Effector memory CD4-positive, alpha-beta T cell (primary cell): ENCODE results near the gene KATNB1.

Source experiments
- DNase-seq, 3 donors: peaks; one replicate each; pipeline ENCODE4 v3.0.0-alpha.2; 2020
- H3K27ac ChIP-seq: 2 replicates; pipeline ENCODE4 v1.7.0; 2013; ENCODE audit warnings: mild to moderate bottlenecking, low read length, moderate library complexity; ENCODE audit not compliant: insufficient read depth, poor library complexity, severe bottlenecking
- H3K27me3 ChIP-seq: replicated peaks from 2 replicates; pipeline ENCODE4 v1.7.0; 2013; ENCODE audit warnings: mild to moderate bottlenecking, low read length; ENCODE audit not compliant: insufficient read depth, control insufficient read depth, poor library complexity, severe bottlenecking
- H3K36me3 ChIP-seq: 2 replicates; pipeline ENCODE4 v1.7.0; 2013; ENCODE audit warnings: mild to moderate bottlenecking, low read length, moderate library complexity; ENCODE audit not compliant: control insufficient read depth, insufficient read depth
- H3K4me1 ChIP-seq: 2 replicates; pipeline ENCODE4 v1.7.0; 2013; ENCODE audit warnings: low read length, mild to moderate bottlenecking; ENCODE audit not compliant: control insufficient read depth, insufficient read depth, poor library complexity, severe bottlenecking
- H3K4me3 ChIP-seq: 2 replicates; pipeline ENCODE4 v1.7.0; 2013; ENCODE audit warnings: low read length, low read depth, mild to moderate bottlenecking; ENCODE audit not compliant: insufficient read depth, poor library complexity, severe bottlenecking
- H3K9me3 ChIP-seq: 2 replicates; pipeline ENCODE4 v1.7.0; 2013; ENCODE audit warnings: mild to moderate bottlenecking, low read length, moderate library complexity; ENCODE audit not compliant: control insufficient read depth

KATNB1 gene

DNA sequence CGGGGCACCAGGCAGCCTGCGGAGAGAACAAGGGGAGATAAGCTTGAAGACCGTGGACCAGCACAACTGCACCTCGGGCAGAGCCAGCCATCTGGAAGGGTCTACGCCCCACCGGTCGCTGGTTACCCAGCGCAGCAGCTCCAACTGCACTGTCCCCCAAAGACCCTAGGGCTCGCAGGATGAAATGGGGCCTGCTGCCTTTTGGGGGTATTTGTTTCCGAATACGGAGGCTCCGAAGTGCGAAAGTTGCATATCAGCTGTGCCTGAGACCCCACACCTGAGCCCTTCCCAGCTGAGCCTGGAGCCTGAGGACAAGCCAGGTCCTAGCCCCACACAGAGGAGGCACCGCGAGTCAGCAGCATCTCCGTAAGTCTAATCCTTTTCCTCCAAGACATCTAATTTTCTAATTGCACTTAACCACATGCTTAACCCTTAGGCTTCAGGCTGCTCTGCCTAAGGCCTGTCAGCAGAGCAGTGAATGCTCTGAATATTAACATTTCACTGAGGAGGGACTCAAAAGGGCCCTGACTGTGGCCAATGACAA, 62.8 kb downstream of the KATNB1 start:
- H3K4me3 ChIP-seq: no peak overlapping the region
- H3K4me1 ChIP-seq: peaks cover 8% of the 10 kb centered on the region
- H3K27me3 ChIP-seq: no peaks in the 10 kb centered on the region
- no peaks in the 10 kb centered on the region for H3K9me3 ChIP-seq
- no peak overlapping the region for H3K27ac ChIP-seq
- no peaks in the 10 kb centered on the region for H3K36me3 ChIP-seq
- DNase-seq: no peak

GRCh38 chr16:57798953-57799599, 63.5 kb downstream of the KATNB1 start:
- Histone ChIP-seq H3K36me3 (no peaks in the 10 kb centered on the region), H3K27ac (no peak overlapping the region), H3K9me3 (no peaks in the 10 kb centered on the region), H3K4me3 (no peak overlapping the region), H3K4me1 (peaks cover 8% of the 10 kb centered on the region), H3K27me3 (no peaks in the 10 kb centered on the region)
- no peak for DNase-seq

GRCh38 chr16:57799600-57800199, 64.1 kb downstream of the KATNB1 start:
- no peak overlapping the region for H3K4me3 ChIP-seq
- no peak for DNase-seq
- H3K4me1 ChIP-seq: peaks cover 8% of the 10 kb centered on the region
- no peaks in the 10 kb centered on the region for H3K9me3 ChIP-seq
- H3K27ac ChIP-seq: no peak overlapping the region
- no peaks in the 10 kb centered on the region for H3K36me3 ChIP-seq
- no peaks in the 10 kb centered on the region for H3K27me3 ChIP-seq

- Histone ChIP-seq H3K36me3 (no peaks in the 10 kb centered on the region), H3K27me3 (no peaks in the 10 kb centered on the region), H3K4me3 (no peak overlapping the region), H3K9me3 (no peaks in the 10 kb centered on the region), H3K4me1 (peaks cover 8% of the 10 kb centered on the region), H3K27ac (no peak overlapping the region)
- no peak for DNase-seq
Observed at GRCh38 chr16:57800200-57801097, 64.9 kb downstream of the KATNB1 start.

DNA sequence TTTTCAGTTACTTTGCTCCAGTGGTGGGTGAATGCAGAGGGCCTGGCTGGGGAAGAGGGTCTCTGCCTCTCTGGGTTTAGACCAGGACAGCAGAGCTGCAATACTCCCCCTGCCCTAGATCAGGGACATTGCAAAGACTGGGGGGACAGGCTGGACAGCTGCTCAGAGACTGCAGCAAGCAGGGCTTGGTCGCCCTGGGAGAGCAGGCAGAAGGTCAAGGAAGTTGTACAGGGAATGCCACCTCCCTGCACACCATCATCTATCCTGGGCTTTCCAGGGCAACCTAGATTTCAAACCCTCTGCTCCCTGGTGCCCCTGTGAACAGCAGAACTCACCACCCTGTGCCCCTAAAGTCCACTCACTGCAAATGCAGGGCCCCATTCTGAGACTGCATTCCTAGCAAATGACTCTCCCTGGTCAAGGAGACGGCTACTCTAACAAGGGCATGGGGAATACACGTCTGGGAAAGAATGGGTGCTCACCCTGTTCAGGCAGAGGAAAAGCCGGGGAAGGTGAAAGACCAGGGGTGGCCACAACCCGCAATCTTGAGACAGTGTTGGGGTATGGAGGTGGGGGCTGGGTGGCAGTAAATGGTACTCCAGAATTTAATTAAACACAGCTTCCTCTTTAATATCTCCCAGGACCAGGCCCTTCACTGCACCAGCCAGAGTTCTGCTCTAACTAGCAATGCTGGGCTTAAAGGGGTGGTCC, 65.7 kb downstream of the KATNB1 start:
- no peaks in the 10 kb centered on the region for H3K9me3 ChIP-seq
- no peaks in the 10 kb centered on the region for H3K36me3 ChIP-seq
- no peaks in the 10 kb centered on the region for H3K27me3 ChIP-seq
- no peak for DNase-seq
- H3K4me1 ChIP-seq: peaks cover 8% of the 10 kb centered on the region
- H3K4me3 ChIP-seq: no peak overlapping the region
- H3K27ac ChIP-seq: no peak overlapping the region

GRCh38 chr16:57801809-57802340, 66.3 kb downstream of the KATNB1 start:
- Histone ChIP-seq H3K4me3 (no peak overlapping the region), H3K4me1 (peaks cover 8% of the 10 kb centered on the region), H3K9me3 (no peaks in the 10 kb centered on the region), H3K27ac (no peak overlapping the region), H3K36me3 (no peaks in the 10 kb centered on the region), H3K27me3 (no peaks in the 10 kb centered on the region)
- DNase-seq: no peak

GRCh38 chr16:57802341-57803133, 67.0 kb downstream of the KATNB1 start, which contains the start of gene KIFC3:
Gene KIFC3, minus strand, starts transcription at chr16:57802491. Its CDS starts 4,248 bp downstream, at chr16:57798243.
- H3K4me1 ChIP-seq: peaks cover 8% of the 10 kb centered on the region
- no peaks in the 10 kb centered on the region for H3K9me3 ChIP-seq
- no peaks in the 10 kb centered on the region for H3K27me3 ChIP-seq
- H3K4me3 ChIP-seq: peak within 1 kb of the TSS; percentile 29
- no peaks in the 10 kb centered on the region for H3K36me3 ChIP-seq
- H3K27ac ChIP-seq: no peak within 1 kb of the TSS
- peak; percentile 45 to 70 (median 53) for DNase-seq

DNA sequence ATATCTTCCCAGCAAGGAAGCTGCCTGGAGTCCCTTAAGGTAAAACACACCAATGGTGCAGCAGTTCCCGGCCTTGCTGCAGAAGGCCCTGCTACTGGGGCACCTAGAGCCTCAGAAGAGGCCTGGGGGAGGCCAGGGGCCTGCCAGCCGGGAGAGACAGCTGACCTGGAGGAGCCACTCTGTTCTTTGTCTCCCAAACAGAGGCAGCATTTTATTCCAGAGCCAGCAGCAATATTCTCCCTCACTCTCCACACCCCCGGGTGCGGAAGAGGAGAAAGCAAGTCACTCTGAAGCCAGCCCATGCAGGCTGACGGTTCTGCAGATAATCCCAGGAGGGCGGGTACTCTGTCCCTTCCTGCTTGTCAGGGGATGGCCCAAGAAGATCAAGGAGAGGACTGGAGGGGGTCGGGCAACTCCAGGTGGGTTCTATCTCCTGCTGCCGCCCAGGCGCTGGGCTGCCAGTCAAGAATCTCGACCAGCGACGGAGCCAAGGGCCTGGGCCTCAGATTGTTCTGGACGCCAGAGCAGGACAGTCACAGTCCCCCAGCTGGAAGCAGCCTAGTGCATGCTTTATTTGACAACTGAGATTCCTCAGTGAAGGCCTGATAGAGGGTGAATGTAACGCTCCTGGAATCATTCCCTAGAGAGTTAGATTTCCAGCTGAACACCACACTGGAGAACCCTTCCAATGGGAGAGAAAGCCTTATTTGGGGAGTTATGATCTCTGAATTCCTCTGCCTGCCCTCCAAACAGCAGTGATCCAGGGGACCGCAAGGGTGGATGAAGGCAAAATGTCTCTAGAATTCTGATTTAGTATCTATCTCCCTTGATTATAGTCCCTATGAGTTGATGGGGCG, 67.8 kb downstream of the KATNB1 start:
- Histone ChIP-seq H3K4me3 (no peak overlapping the region), H3K4me1 (peaks cover 8% of the 10 kb centered on the region), H3K36me3 (no peaks in the 10 kb centered on the region), H3K27me3 (no peaks in the 10 kb centered on the region), H3K9me3 (no peaks in the 10 kb centered on the region), H3K27ac (no peak overlapping the region)
- DNase-seq: no peak
